Measurements from ENCODE around the gene NDUFV1. TPM values are rescaled to one million over a fixed set of nuclear protein-coding genes. Genes with fewer than 3 reads are reported as not detected.

NDUFV1 gene
- polyA plus RNA-seq, 3 donors = 71.6 to 174 (median 72.1) TPM

- peaks cover 18 to 25% of the 10 kb centered on the region in 2 donors for H3K36me3 ChIP-seq (replicated peaks in 1 of 2; ENCODE audit: control insufficient read depth in 1 of 2, insufficient read depth in 2 of 2, low read length in 2 of 2)
- peak overlapping the region; percentile 81 for H2AFZ ChIP-seq (ENCODE audit: insufficient read depth, low read depth, low read length, poor library complexity, severe bottlenecking)
- peaks cover 23% of the 10 kb centered on the region for H3K79me2 ChIP-seq (ENCODE audit: insufficient read depth, low read length)
- DNase-seq = peak; percentile 62 to 75 (median 68)
- 27% methylated on average over 15 of the region's 33 CpGs for WGBS (ENCODE audit: insufficient coverage)
- Mint-ChIP-seq H3K9me3 (peaks cover 0 to 13% (median 3%) of the 10 kb centered on the region in 7 donors), H3K27ac (peak overlapping the region; percentile 79 to 91 (median 85)), H3K4me1 (peaks cover 72% of the 10 kb centered on the region), H3K27me3 (ENCODE audit: low read depth in 3 of 3) (peaks cover 5 to 11% (median 6%) of the 10 kb centered on the region in 3 donors), H3K4me3 (peak overlapping the region; percentile 81 to 90), H3K36me3 (peaks cover 32 to 39% of the 10 kb centered on the region in 2 donors)
- H3K27ac ChIP-seq (ENCODE audit: low read depth in 1 of 2, low read length in 2 of 2) = peak overlapping the region; percentile 80 to 85
- intact Hi-C loops (cut with micrococcal nuclease) = no loop called here
- peak overlapping the region; percentile 47 to 82 (median 67) for H3K4me3 ChIP-seq (replicated peaks in 1 of 3; ENCODE audit: low read depth in 2 of 3, low read length in 3 of 3)
- peaks cover 28% of the 10 kb centered on the region for H4K20me1 ChIP-seq (ENCODE audit: insufficient read depth, low read length)
- H3K4me1 ChIP-seq (ENCODE audit: control insufficient read depth in 1 of 2, insufficient read depth in 2 of 2, low read length in 2 of 2) = peaks cover 69 to 77% of the 10 kb centered on the region in 2 donors
- TF ChIP-seq CTCF (IDR thresholded peaks at IDR 0.05) = no peak
- H3K4me2 ChIP-seq (replicated peaks; ENCODE audit: extremely low read depth, low read length, poor library complexity, severe bottlenecking) = peak overlapping the region; percentile 83
- no peaks in the 10 kb centered on the region for H3K27me3 ChIP-seq (ENCODE audit: control insufficient read depth in 2 of 2, insufficient read depth in 2 of 2, low read length in 2 of 2)
- H3K9me3 ChIP-seq (replicated peaks in 1 of 2; ENCODE audit: control insufficient read depth in 1 of 2, insufficient read depth in 1 of 2, low read length in 2 of 2) = peaks cover 0 to 2% of the 10 kb centered on the region in 2 donors
- peak overlapping the region; percentile 83 for H3K9ac ChIP-seq (ENCODE audit: insufficient read depth, low read length, poor library complexity, severe bottlenecking)
These were observed 22.4 kb upstream of the NDUFV1 start for GRCh38 chr11:67584205-67584880.

GRCh38 chr11:67584881-67585873, 21.6 kb upstream of the NDUFV1 start:
- Histone ChIP-seq H3K27ac (ENCODE audit: low read depth in 1 of 2, low read length in 2 of 2) (peak overlapping the region; percentile 80 to 89), H3K4me3 (replicated peaks in 1 of 3; ENCODE audit: low read depth in 2 of 3, low read length in 3 of 3) (peak overlapping the region in 2 of 3 experiments; percentile 67 to 82), H3K4me1 (ENCODE audit: control insufficient read depth in 1 of 2, insufficient read depth in 2 of 2, low read length in 2 of 2) (peaks cover 63 to 71% of the 10 kb centered on the region in 2 donors), H3K79me2 (ENCODE audit: insufficient read depth, low read length) (peaks cover 23% of the 10 kb centered on the region), H3K27me3 (ENCODE audit: control insufficient read depth in 2 of 2, insufficient read depth in 2 of 2, low read length in 2 of 2) (no peaks in the 10 kb centered on the region), H3K36me3 (replicated peaks in 1 of 2; ENCODE audit: control insufficient read depth in 1 of 2, insufficient read depth in 2 of 2, low read length in 2 of 2) (peaks cover 18 to 30% of the 10 kb centered on the region in 2 donors), H3K4me2 (replicated peaks; ENCODE audit: extremely low read depth, low read length, poor library complexity, severe bottlenecking) (peak overlapping the region; percentile 83), H3K9ac (ENCODE audit: insufficient read depth, low read length, poor library complexity, severe bottlenecking) (peak overlapping the region; percentile 83), H4K20me1 (ENCODE audit: insufficient read depth, low read length) (peaks cover 28% of the 10 kb centered on the region), H2AFZ (ENCODE audit: insufficient read depth, low read depth, low read length, poor library complexity, severe bottlenecking) (no peak overlapping the region), H3K9me3 (replicated peaks in 1 of 2; ENCODE audit: control insufficient read depth in 1 of 2, insufficient read depth in 1 of 2, low read length in 2 of 2) (peaks cover 0 to 2% of the 10 kb centered on the region in 2 donors)
- no peak for DNase-seq
- WGBS (ENCODE audit: insufficient coverage) = 92% methylated on average over 18 of the region's 21 CpGs
- intact Hi-C loops (cut with micrococcal nuclease) = no loop called here
- peak overlapping the region; percentile 81 to 90 for H3K4me3 Mint-ChIP-seq
- peaks cover 0 to 13% (median 3%) of the 10 kb centered on the region in 7 donors for H3K9me3 Mint-ChIP-seq
- peaks cover 38 to 45% of the 10 kb centered on the region in 2 donors for H3K36me3 Mint-ChIP-seq
- H3K4me1 Mint-ChIP-seq = peaks cover 65% of the 10 kb centered on the region
- H3K27me3 Mint-ChIP-seq (ENCODE audit: low read depth in 3 of 3) = peaks cover 4 to 6% (median 5%) of the 10 kb centered on the region in 3 donors
- peak overlapping the region in 6 of 7 donors; percentile 68 to 96 (median 90) for H3K27ac Mint-ChIP-seq
- TF ChIP-seq CTCF (IDR thresholded peaks at IDR 0.05) = no peak
